ENCODE measurements around the gene CBX7.
A peak's percentile ranks its signal among the peaks of the same experiment; 100 is the strongest.

The CBX7 gene

DNA sequence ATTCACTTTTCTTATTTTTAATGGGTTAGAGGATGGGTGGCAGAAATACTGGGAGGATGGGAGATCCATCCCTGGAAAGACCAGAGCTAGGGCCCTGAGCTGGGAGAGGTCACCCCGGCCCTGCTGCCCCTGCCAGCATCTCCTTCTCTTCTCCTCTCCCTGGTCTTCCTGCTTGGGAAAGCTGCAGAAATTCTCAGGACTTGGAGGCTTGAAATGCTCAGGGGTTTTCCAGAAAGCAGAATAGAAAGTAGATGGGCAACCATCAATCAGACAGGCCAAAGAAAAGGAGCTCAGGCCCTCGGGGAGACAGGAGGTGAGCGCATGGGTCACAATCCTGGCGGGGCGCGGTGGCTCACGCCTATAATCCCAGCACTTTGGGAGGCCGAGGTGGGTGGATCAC lies 53.9 kb downstream of the CBX7 start:
- H3K36me3 ChIP-seq (ENCODE audit: low read depth): no peaks in the 10 kb centered on the region

DNA sequence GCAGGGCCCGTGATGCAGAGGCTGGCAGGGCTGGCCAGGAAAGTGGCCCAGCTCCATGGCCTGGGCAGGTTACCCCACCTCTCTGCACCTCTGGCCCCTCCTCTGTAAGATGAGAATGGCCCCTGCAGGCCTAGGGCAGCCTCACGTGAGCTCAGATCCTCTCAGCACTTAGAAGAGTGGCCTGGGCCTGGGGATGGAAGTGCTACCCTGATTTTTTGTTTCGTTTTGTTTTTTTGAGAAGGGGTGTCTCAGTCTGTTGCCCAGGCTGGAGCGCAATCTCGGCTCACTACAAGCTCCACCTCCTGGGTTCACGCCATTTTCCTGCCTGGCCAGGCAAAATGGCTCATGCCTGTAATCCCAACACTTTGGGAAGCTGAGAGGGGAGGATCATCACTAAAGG lies 54.5 kb downstream of the CBX7 start:
- ATAC-seq (ENCODE audit: low read depth) (peak; percentile 31; the same call in 1 of the 3 replicates), DNase-seq (ENCODE audit: low spot score) (no peak)
- H3K27me3 ChIP-seq (ENCODE audit: insufficient read depth, poor library complexity, severe bottlenecking): no peaks in the 10 kb centered on the region
- H3K27ac ChIP-seq (ENCODE audit: poor library complexity, severe bottlenecking): peak overlapping the region; percentile 77
- no peaks in the 10 kb centered on the region for H3K9me3 ChIP-seq (ENCODE audit: severe bottlenecking)
- peaks cover 20% of the 10 kb centered on the region for H3K4me1 ChIP-seq (ENCODE audit: insufficient read depth, poor library complexity, severe bottlenecking)
- no peaks in the 10 kb centered on the region for H3K36me3 ChIP-seq (ENCODE audit: low read depth)
- TF ChIP-seq, protein P1, sequence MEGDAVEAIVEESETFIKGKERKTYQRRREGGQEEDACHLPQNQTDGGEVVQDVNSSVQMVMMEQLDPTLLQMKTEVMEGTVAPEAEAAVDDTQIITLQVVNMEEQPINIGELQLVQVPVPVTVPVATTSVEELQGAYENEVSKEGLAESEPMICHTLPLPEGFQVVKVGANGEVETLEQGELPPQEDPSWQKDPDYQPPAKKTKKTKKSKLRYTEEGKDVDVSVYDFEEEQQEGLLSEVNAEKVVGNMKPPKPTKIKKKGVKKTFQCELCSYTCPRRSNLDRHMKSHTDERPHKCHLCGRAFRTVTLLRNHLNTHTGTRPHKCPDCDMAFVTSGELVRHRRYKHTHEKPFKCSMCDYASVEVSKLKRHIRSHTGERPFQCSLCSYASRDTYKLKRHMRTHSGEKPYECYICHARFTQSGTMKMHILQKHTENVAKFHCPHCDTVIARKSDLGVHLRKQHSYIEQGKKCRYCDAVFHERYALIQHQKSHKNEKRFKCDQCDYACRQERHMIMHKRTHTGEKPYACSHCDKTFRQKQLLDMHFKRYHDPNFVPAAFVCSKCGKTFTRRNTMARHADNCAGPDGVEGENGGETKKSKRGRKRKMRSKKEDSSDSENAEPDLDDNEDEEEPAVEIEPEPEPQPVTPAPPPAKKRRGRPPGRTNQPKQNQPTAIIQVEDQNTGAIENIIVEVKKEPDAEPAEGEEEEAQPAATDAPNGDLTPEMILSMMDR (IDR thresholded peaks at IDR 0.05; ENCODE audit: poor library complexity, severe bottlenecking): no peak
- H3K4me3 ChIP-seq (ENCODE audit: severe bottlenecking): no peak overlapping the region

More for the DNA sequence above, 53.9 kb downstream of the CBX7 start:
- TF ChIP-seq, protein P1 (IDR thresholded peaks at IDR 0.05; ENCODE audit: poor library complexity, severe bottlenecking): no peak
- Histone ChIP-seq H3K9me3 (ENCODE audit: severe bottlenecking) (no peaks in the 10 kb centered on the region), H3K27me3 (ENCODE audit: insufficient read depth, poor library complexity, severe bottlenecking) (no peaks in the 10 kb centered on the region), H3K4me1 (ENCODE audit: insufficient read depth, poor library complexity, severe bottlenecking) (peaks cover 20% of the 10 kb centered on the region), H3K27ac (ENCODE audit: poor library complexity, severe bottlenecking) (peak overlapping the region; percentile 77), H3K4me3 (ENCODE audit: severe bottlenecking) (no peak overlapping the region)
- DNase-seq (ENCODE audit: low spot score): no peak
- no peak for ATAC-seq (ENCODE audit: low read depth)

- no peak within 1 kb of the TSS for H3K4me3 ChIP-seq (ENCODE audit: severe bottlenecking)
- no peaks in the 10 kb centered on the region for H3K36me3 ChIP-seq (ENCODE audit: low read depth)
- ATAC-seq (ENCODE audit: low read depth): peak; percentile 90
- H3K27me3 ChIP-seq (ENCODE audit: insufficient read depth, poor library complexity, severe bottlenecking): no peaks in the 10 kb centered on the region
- TF ChIP-seq, protein P1 (IDR thresholded peaks at IDR 0.05; ENCODE audit: poor library complexity, severe bottlenecking): no peak
- no peak for DNase-seq (ENCODE audit: low spot score)
- H3K27ac ChIP-seq (ENCODE audit: poor library complexity, severe bottlenecking): peak within 1 kb of the TSS; percentile 77
- H3K4me1 ChIP-seq (ENCODE audit: insufficient read depth, poor library complexity, severe bottlenecking): peaks cover 20% of the 10 kb centered on the region
- H3K9me3 ChIP-seq (ENCODE audit: severe bottlenecking): no peaks in the 10 kb centered on the region
Measured at GRCh38 chr22:39097098-39098020, 55.1 kb downstream of the CBX7 start, which contains the start of gene APOBEC3H. Gene APOBEC3H (plus strand): TSS chr22:39097244. CDS start chr22:39100279, 3,035 bp downstream.

DNA sequence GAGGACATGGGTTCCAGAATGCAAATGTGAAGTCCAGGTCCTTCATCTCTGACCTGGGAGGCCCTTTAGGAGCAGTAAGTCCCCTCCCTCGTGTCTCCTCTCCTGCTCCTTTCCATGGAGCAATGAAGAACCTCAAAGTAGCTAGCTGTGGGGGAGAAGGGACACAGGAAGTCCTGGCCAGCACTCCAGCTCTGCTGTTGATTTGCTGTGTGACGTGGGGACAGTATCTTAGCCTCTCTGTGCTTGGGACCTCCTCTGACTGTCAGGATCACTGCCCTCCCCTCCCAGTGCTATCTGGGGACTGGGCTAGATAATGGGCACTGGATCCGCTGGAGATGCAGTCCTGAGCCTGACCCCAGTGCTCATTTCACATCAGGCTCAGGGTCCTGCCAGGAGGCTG lies 56.5 kb downstream of the CBX7 start:
- no peak for ATAC-seq (ENCODE audit: low read depth)
- no peak for DNase-seq (ENCODE audit: low spot score)
- Histone ChIP-seq H3K4me3 (ENCODE audit: severe bottlenecking) (no peak overlapping the region), H3K27me3 (ENCODE audit: insufficient read depth, poor library complexity, severe bottlenecking) (no peaks in the 10 kb centered on the region), H3K36me3 (ENCODE audit: low read depth) (no peaks in the 10 kb centered on the region), H3K9me3 (ENCODE audit: severe bottlenecking) (no peaks in the 10 kb centered on the region), H3K4me1 (ENCODE audit: insufficient read depth, poor library complexity, severe bottlenecking) (peaks cover 24% of the 10 kb centered on the region), H3K27ac (ENCODE audit: poor library complexity, severe bottlenecking) (no peak overlapping the region)
- TF ChIP-seq, protein P1 (IDR thresholded peaks at IDR 0.05; ENCODE audit: poor library complexity, severe bottlenecking): no peak
